IPS-18c (cell line): ENCODE data around the gene ANO9.
"Not testable (repeated sequence)": the region's sequence is repeated elsewhere in the genome, so short reads cannot be mapped to it uniquely, and the experiment has no call there.

Experiments
- H3K4me3 ChIP-seq: 2 replicates; pipeline ENCODE4 v1.7.0; 2013; ENCODE audit warnings: low read depth, mild to moderate bottlenecking, low read length, moderate library complexity; ENCODE audit not compliant: insufficient read depth
- H3K9me3 ChIP-seq: one replicate; pipeline ENCODE4 v1.6.1; 2013; ENCODE audit warnings: mild to moderate bottlenecking, low read length, moderate library complexity; ENCODE audit not compliant: control insufficient read depth, insufficient read depth

Gene ANO9

DNA sequence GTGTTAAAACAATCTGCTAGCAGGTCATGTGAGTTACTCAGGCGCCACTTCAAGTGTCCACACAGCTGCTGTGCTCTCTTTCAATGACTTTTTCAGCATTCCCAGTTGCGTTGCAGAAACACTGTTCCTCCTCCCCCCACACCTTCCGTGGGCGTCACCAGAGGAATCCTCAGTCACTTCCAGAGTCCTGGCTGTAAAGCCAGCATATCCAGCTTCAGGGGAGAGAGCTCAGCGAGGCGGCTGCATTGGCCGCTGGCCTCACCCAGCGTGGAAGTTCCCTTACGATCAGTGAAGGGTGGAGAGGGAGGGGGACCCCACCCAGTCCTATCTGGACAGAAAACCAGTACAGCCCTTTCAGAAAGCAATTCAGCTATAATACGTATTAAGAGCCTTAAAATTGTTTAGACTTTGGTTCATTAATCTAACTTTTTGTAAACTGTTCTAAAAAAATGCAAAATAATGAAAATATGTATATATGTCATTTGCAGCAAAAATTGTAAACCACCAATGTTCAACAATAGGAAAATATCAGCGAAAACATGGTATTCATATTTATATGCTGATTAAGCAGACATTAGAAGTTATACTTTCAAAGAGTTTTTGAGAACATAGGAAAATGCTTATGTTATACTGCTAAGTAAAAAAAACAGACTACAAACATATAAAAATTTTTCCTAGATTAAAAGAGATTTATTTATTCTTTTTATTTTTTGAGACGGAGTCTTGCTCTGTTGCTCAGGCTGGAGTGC, 2.8 kb upstream of the ANO9 start:
- no peak overlapping the region for H3K4me3 ChIP-seq
- no peaks in the 10 kb centered on the region for H3K9me3 ChIP-seq

GRCh38 chr11:443542-444199, 1.9 kb upstream of the ANO9 start:
- Histone ChIP-seq H3K4me3 (no peak overlapping the region), H3K9me3 (no peaks in the 10 kb centered on the region)

GRCh38 chr11:442611-443081, 835 bp upstream of the ANO9 start:
- Histone ChIP-seq H3K4me3 (no peak overlapping the region), H3K9me3 (no peaks in the 10 kb centered on the region)

- no peak overlapping the region for H3K4me3 ChIP-seq
Measured at GRCh38 chr11:441043-441417, 781 bp downstream of the ANO9 start.

DNA sequence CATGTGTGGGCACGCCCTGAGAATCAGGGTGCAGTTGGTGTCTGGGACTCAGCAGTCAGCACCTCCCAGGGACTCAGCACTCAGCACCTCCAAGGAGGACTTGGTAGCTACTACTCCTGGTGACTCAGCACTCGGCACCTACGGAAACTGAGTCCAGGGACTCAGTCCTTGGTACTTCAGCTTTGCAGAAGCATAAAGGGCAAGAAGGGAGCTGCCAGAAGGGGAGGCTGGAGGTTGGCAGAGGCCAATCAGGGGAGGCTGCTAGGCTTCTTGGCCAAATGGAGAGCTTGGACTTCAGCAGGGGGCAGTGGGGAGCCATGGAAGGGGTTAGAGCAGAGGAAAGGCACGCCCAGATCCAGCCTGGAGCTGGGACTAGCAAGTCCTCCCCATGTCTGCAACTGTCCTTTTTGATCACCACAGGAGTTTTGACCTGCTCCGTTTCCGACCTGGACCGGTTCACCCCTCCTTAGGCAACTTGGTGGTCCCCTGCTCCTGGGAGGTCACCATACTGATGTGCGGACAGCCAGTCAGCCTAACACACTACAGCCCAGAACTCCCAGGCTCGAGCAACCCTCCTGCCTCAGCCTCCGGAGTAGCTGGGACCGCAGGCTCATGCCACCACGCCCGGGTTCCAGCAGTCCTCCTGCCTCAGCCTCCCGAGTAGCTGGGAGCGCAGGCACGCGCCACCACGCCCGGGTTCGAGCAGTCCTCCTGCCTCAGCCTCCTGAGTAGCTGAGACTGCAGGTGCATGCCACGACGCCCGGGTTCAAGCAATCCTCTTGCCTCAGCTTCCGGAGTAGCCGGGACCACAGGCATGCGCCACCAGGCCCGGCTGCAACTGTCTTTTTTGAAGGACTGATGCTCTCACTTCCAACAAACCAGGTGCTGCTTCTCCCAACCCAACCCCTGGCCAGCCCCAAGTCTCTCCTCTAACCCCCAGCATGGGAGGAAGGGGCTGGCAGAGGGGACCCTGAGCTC, 1.5 kb downstream of the ANO9 start:
- Histone ChIP-seq H3K4me3 (no peak overlapping the region; the same call in 1 of the 2 replicates), H3K9me3 (no peaks in the 10 kb centered on the region)

More at GRCh38 chr11:441043-441417, 781 bp downstream of the ANO9 start:
- H3K9me3 ChIP-seq: no peaks in the 10 kb centered on the region

GRCh38 chr11:439315-440064, 2.3 kb downstream of the ANO9 start:
- no peak overlapping the region; the same call in 1 of the 2 replicates for H3K4me3 ChIP-seq

DNA sequence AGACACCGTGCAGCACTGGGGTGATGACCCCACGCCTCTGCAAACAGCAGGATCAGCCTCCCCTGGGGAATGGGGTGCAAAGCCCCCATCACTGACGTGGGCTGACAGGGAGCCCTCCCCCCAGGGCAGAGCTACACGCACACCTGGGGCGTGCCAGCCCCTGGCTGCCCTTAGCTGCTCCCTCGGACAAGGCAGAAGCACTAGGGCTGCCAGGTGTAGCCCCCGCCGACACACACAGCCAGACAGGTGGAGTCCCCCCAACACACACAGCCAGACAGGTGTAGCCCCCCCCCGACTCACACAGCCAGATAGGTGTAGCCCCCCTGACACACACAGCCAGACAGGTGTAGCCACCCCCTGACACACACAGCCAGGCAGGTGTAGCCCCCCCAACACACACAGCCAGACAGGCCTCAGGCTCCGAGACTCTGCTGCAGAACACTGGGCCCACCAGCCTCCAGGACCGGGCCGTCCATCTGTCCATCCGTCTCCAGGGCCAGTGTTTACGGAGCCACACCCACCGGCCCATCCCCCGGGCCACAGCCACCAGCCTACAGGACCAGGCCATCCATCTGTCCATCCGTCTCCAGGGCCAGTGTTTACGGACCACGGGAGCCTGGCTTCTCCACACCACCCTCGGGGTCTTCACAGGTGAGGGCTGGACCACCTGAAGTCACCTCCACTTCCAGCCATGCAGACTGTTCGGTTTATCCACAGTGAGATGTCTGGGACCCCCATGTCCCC, 3.5 kb downstream of the ANO9 start:
- Histone ChIP-seq H3K9me3 (no peaks in the 10 kb centered on the region), H3K4me3 (no peak overlapping the region)

More at GRCh38 chr11:439315-440064, 2.3 kb downstream of the ANO9 start:
- H3K9me3 ChIP-seq: no peaks in the 10 kb centered on the region

DNA sequence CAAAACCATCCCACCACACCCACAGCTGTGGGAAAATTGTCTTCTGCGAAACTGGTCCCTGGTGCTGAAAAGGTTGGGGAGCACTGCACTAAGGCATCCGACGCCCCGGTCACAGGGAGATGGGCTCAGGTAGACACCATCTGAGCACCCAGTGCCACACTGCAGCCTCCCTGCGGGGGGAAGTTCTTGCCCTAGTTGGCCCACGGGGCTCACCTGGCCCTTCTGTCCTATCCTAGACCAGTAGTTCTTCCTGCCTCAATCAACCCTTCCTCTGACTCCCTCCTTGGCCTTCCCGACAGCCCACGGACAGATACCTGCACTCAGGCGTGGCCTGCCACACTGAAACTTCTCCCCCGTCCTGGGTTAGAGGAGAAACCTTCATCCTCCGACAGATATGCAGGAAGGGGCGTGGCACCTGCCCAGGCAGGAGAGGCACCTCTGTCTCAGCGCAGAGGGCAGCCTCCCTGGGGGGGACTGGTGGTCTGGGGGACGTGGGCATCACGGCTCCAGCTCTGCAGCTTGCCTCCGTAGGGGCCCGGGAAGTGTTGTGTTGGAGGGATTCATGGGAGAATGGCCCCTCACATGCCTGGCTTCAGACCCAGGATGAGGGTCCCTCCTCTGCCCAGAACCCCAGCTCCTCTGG, 4.5 kb downstream of the ANO9 start:
- H3K4me3 ChIP-seq: no peak overlapping the region
- no peaks in the 10 kb centered on the region for H3K9me3 ChIP-seq

- H3K4me3 ChIP-seq, H3K9me3 ChIP-seq: not testable (repeated sequence)
Measured at GRCh38 chr11:434999-435740, 6.6 kb downstream of the ANO9 start.

- no peak overlapping the region for H3K4me3 ChIP-seq
- H3K9me3 ChIP-seq: no peaks in the 10 kb centered on the region
Measured at GRCh38 chr11:434496-434895, 7.3 kb downstream of the ANO9 start.

DNA sequence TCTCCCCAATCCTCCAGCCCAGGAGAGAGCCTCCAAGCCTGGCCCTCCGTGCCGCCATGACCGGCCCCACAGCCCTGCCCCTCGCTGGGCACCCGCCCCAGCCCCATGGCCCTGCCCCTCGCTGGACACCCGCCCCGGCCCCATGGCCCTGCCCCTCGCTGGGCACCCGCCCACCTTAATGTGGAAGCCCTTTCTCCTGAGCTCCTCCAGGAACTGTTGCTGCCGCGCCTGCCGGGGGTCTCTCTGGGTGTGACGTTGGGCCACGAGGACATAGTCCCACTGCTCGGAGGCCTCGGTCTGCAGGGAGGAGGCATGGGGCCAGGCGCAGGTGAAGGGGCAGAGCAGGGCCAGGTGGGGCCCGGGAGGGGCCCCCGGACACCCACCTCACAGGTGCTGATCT, 8.2 kb downstream of the ANO9 start:
- Histone ChIP-seq H3K9me3 (no peaks in the 10 kb centered on the region), H3K4me3 (no peak overlapping the region)

DNA sequence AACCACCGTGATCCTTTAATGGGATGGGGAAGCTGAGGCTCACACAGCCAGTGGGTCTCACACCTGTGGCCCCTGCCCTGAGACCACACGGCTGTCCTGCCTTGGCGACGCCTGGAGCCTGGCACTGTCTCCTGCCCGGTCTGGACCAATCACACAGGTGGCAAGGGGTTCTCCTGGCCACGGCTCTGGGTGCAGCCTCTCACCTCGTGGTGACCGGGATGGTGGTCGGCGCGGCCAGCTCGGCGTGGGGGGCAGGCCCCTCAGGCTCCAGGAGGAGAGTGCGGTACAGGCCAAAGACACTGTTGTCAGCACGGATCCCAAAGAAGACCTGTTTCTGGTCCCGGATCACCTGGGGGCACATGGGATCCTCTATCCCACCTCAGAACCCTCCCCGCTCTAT, 8.7 kb downstream of the ANO9 start:
- Histone ChIP-seq H3K9me3 (no peaks in the 10 kb centered on the region), H3K4me3 (no peak overlapping the region)

DNA sequence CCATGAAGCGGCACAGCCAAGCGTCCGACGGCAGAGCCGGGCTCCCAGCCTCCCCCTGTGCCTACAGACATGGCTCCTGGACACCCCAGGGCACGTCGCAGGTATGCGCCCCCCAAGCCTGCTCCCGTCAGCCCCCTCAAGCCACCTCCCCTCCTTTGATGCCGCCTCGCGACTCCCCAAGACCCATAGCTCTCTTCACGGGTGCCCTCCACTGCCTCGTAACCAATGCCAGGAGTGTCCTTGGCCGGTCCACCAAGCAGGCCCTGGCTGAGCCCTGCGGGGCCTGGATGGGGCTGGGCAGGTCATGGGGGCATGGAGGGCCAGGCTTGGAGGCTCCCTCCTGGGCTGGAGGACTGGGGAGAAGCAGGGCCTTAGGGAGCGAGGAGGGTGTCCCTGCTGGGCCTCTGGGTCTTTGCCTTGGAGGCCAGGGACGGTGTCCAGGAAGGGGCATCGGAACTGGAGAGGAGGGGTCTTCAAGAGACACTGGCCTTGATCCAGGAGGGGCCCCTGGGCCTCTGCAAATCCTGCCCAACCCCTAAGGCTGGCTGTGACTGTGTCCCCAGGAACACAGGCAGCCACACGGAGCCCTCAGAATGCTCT, 9.2 kb downstream of the ANO9 start:
- no peaks in the 10 kb centered on the region for H3K9me3 ChIP-seq
- no peak overlapping the region for H3K4me3 ChIP-seq

DNA sequence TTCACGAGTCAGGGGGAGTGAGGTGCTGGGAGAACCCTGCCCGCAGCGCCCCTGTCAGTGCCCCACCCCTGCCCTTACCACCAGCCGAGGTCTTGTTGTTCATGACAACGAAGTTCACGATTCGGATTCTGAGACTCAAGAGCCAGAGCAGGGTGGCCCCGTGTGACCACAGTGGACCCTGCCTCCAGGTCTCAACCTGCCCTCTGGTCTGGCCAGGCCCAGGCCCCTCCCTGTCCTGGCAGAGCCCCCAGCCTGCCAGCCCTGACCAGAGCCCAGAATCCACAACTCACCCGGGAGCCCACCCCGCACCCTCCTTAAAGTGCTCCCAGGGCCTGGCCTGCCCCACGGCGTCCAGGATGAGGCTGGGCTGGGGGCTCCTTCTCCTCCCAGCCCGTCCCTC, 9.9 kb downstream of the ANO9 start:
- Histone ChIP-seq H3K4me3 (no peak overlapping the region), H3K9me3 (no peaks in the 10 kb centered on the region)

- Histone ChIP-seq H3K9me3 (peaks cover 2% of the 10 kb centered on the region), H3K4me3 (no peak overlapping the region)
Measured at GRCh38 chr11:429931-430456, 11.8 kb downstream of the ANO9 start.
